AG04449 (cell line): ENCODE measurements around the gene CCDC134.

Source experiments
- CTCF ChIA-PET: fragments of 350-600 bp; formaldehyde crosslinking; extraction: SDS; loops from one replicate; lab custom pipeline; 2021; ENCODE audit warnings: antibody characterized with exemption; lab: Yijun Ruan, JAX
- POLR2A ChIA-PET: fragments of 400-600, 350-600 bp; formaldehyde crosslinking; extraction: SDS; loops from one replicate; lab custom pipeline; 2020; ENCODE audit warnings: antibody characterized with exemption, inconsistent platforms; lab: Yijun Ruan, JAX
- DNase-seq: peaks from one replicate; pipeline ENCODE4 v3.0.0-alpha.2; 2010; ENCODE audit warnings: low read depth, low spot score
- H3K4me3 ChIP-seq: 2 replicates; pipeline ENCODE4 v1.5.1; 2011; ENCODE audit warnings: low read depth, mild to moderate bottlenecking, control low read depth, low read length
- TF ChIP-seq, protein P1 (sequence below): IDR thresholded peaks from one replicate; pipeline ENCODE4 v1.5.1; 2011; ENCODE audit warnings: mild to moderate bottlenecking, moderate library complexity, low read length, control low read depth, inconsistent platforms; ENCODE audit not compliant: insufficient read depth; ENCODE audit errors: missing control alignments

CCDC134 gene

DNA sequence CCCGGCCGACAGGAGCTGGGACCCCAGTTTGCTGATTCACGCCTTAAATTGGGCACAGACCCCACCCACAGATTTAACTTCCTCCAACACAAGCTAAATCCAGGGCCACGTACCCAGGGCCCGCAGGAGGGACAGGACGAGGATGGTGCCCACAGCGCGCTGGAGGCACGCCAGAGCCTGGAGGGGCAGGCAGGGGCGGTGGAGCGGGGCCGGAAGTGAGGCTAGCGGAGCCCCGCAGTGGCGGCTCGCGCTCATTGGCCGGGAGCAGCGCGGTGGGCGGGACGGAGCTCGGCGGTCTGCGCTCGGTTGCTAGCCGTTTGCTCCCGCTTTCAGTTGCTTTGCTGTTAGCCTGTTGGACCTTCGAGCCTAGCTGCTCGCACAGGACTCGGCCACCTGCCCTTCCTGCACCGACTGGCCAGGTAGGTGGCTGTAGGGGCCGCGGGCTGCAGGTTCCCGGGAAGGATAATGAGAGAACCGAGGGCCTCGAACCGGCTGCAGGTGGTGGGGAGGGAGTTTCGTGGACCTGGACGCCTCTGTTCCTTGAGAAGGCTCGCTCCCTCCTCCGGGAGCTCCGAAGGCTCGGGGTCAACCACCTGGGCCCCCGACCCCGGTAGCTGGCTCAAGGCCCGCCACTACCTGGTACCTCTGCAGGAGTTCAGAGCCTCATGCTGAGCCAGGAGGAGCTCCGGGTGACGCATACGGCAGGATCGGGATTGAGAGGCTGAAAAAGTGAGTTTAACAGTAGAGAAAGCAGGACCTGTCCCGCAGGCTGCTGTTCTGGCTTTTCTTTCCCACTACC lies at the start of gene CCDC134:
Gene CCDC134 (plus strand): TSS at position 332 of the 799 bp plus-strand sequence. CDS start 8,212 bp downstream, outside the sequence.
- peak within 1 kb of the TSS; percentile 99 for H3K4me3 ChIP-seq
- TF ChIP-seq, protein P1, sequence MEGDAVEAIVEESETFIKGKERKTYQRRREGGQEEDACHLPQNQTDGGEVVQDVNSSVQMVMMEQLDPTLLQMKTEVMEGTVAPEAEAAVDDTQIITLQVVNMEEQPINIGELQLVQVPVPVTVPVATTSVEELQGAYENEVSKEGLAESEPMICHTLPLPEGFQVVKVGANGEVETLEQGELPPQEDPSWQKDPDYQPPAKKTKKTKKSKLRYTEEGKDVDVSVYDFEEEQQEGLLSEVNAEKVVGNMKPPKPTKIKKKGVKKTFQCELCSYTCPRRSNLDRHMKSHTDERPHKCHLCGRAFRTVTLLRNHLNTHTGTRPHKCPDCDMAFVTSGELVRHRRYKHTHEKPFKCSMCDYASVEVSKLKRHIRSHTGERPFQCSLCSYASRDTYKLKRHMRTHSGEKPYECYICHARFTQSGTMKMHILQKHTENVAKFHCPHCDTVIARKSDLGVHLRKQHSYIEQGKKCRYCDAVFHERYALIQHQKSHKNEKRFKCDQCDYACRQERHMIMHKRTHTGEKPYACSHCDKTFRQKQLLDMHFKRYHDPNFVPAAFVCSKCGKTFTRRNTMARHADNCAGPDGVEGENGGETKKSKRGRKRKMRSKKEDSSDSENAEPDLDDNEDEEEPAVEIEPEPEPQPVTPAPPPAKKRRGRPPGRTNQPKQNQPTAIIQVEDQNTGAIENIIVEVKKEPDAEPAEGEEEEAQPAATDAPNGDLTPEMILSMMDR, result no peak
- CTCF ChIA-PET, result interaction anchor here (0.7 to 3.2 kb wide), 11 partner anchors 10 to 144 kb away, joined by 3 to 30 read pairs (median 4); partner anchors contain the start of gene MEI1
- POLR2A ChIA-PET, result interaction anchor here (0.5 to 1.2 kb wide), 3 partner anchors 32 to 54 kb away, joined by 3 to 5 read pairs (median 3); partner anchors contain the start of gene SREBF2
- no peak for DNase-seq

GRCh38 chr22:41752011-41752970 lies 48.2 kb upstream of the CCDC134 start:
- CTCF ChIA-PET, result interaction anchor here (1.0 to 1.6 kb wide), 5 partner anchors 9 to 188 kb away, joined by 3 to 6 read pairs (median 4); partner anchors contain the start of gene MEI1
- TF ChIP-seq, protein P1, result no peak
- H3K4me3 ChIP-seq, result no peak overlapping the region
- DNase-seq, result no peak
- POLR2A ChIA-PET, result interaction anchor here (0.9 kb wide), 1 partner anchor 48 kb away, joined by 3 read pairs; the partner anchor contains the start of gene CCDC134

GRCh38 chr22:41753984-41754383 lies 46.5 kb upstream of the CCDC134 start:
- no peak overlapping the region for H3K4me3 ChIP-seq
- DNase-seq, result no peak
- ChIA-PET POLR2A (no interaction called here), CTCF (interaction anchor here (3.5 kb wide), 1 partner anchor 8 kb away, joined by 21 read pairs; no protein-coding TSS in a partner anchor)
- TF ChIP-seq, protein P1, result no peak

- no peak overlapping the region for H3K4me3 ChIP-seq
- TF ChIP-seq, protein P1, result no peak
- ChIA-PET POLR2A (no interaction called here), CTCF (interaction anchor here (1.3 to 4.8 kb wide), 2 partner anchors 11 to 184 kb away, joined by 5 to 33 read pairs; no protein-coding TSS in a partner anchor)
- DNase-seq, result no peak
These were observed 43.0 kb upstream of the CCDC134 start for GRCh38 chr22:41757502-41757901.

- TF ChIP-seq, protein P1, result no peak
- POLR2A ChIA-PET, result no interaction called here
- CTCF ChIA-PET, result interaction anchor here (1.3 to 4.8 kb wide), 2 partner anchors 11 to 183 kb away, joined by 5 to 33 read pairs; no protein-coding TSS in a partner anchor
- no peak for DNase-seq
- no peak overlapping the region for H3K4me3 ChIP-seq
These were observed 42.2 kb upstream of the CCDC134 start for GRCh38 chr22:41758231-41758630.
